MCF 10A (cell line): Measurements from ENCODE around the gene CC2D2A. TPM values are rescaled to one million over a fixed set of nuclear protein-coding genes. Genes with fewer than 3 reads are reported as not detected.

ENCODE experiments used
- BruUV-seq: library from RNA; stranded (reverse); fragments of 400-500 nt; replicated peaks from 2 replicates; lab custom pipeline; 2021; lab: Mats Ljungman, UMichigan
- CTCF ChIA-PET: fragments of 300-600 bp; sonication (Branson Sonifier 250); formaldehyde crosslinking; extraction: SDS; loops from one replicate; lab custom pipeline; 2021; ENCODE audit warnings: antibody characterized with exemption, inconsistent platforms; lab: Yijun Ruan, JAX
- POLR2A ChIA-PET: fragments of 300-600, 350-650 bp; sonication (Branson Sonifier 250); formaldehyde crosslinking; extraction: SDS; loops from one replicate; lab custom pipeline; 2020; ENCODE audit warnings: antibody characterized with exemption, inconsistent platforms; lab: Yijun Ruan, JAX
- DNase-seq: peaks from one replicate; pipeline ENCODE4 v3.0.0-alpha.2; 2018; ENCODE audit not compliant: unreplicated experiment
- H3K27ac Mint-ChIP-seq: one replicate; pipeline ENCODE4 v1.8.0; 2022; ENCODE audit warnings: mild to moderate bottlenecking, low read depth, mixed read lengths; ENCODE audit not compliant: unreplicated experiment
- H3K27me3 Mint-ChIP-seq: one replicate; pipeline ENCODE4 v1.8.0; 2022; ENCODE audit warnings: mixed read lengths; ENCODE audit not compliant: insufficient read depth, unreplicated experiment
- H3K36me3 Mint-ChIP-seq: one replicate; pipeline ENCODE4 v1.8.0; 2022; ENCODE audit warnings: mild to moderate bottlenecking, moderate library complexity, mixed read lengths; ENCODE audit not compliant: insufficient read depth, unreplicated experiment
- H3K4me1 Mint-ChIP-seq: one replicate; pipeline ENCODE4 v1.8.0; 2022; ENCODE audit warnings: mixed read lengths; ENCODE audit not compliant: insufficient read depth, unreplicated experiment
- H3K4me3 Mint-ChIP-seq: one replicate; pipeline ENCODE4 v1.8.0; 2022; ENCODE audit warnings: mild to moderate bottlenecking, moderate library complexity, mixed read lengths; ENCODE audit not compliant: unreplicated experiment
- H3K9me3 Mint-ChIP-seq: one replicate; pipeline ENCODE4 v1.8.0; 2022; ENCODE audit warnings: mixed read lengths; ENCODE audit not compliant: unreplicated experiment
- intact Hi-C: fragments of 100-400 bp; cut with micrococcal nuclease; formaldehyde crosslinking; loops from 2 replicates; pipeline ENCODE4 v1.14.1; 2022
- total RNA-seq: library from RNA; stranded (reverse); gene quantifications from 2 replicates; pipeline ENCODE4 v1.2.3, GENCODE V29; 2022
- TF ChIP-seq, protein P1 (sequence below): fragments of 200-600 bp; IDR thresholded peaks from one replicate; pipeline ENCODE4 v1.8.0; 2022; ENCODE audit warnings: antibody characterized with exemption, mild to moderate bottlenecking; ENCODE audit not compliant: unreplicated experiment

The CC2D2A gene
- total RNA-seq, 1 experiment from 2014 or later, result 8.6 TPM

DNA sequence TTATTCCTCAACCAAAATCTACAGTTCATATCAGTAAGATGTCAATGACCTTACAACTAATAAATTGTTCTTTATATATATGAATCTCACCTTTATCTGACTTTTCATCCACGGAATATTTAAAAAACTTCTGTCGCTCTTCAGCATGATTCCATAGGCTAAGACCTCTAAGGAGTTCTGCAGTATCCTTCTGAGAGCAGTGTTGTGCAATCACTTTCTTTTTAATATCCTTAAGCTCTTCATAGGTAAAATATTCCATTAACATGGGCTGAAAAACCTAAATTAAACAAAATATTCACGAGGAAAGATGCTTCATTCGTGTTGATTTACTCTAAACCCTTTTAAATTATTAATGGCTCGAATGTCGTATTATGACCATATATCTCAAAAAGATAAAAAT lies 168.7 kb downstream of the CC2D2A start:
- intact Hi-C loops, result no loop called here
- H3K27me3 Mint-ChIP-seq, result no peaks in the 10 kb centered on the region
- BruUV-seq, result no TSS peak
- no peaks in the 10 kb centered on the region for H3K9me3 Mint-ChIP-seq
- peaks cover 77% of the 10 kb centered on the region for H3K36me3 Mint-ChIP-seq
- CTCF ChIA-PET, result interaction anchor here (0.9 to 1.1 kb wide), 2 partner anchors 11 to 159 kb away, joined by 3 read pairs; no protein-coding TSS in a partner anchor
- no peak overlapping the region for H3K4me3 Mint-ChIP-seq
- peaks cover 8% of the 10 kb centered on the region for H3K4me1 Mint-ChIP-seq
- DNase-seq, result no peak
- no peak overlapping the region for H3K27ac Mint-ChIP-seq
- TF ChIP-seq, protein P1, sequence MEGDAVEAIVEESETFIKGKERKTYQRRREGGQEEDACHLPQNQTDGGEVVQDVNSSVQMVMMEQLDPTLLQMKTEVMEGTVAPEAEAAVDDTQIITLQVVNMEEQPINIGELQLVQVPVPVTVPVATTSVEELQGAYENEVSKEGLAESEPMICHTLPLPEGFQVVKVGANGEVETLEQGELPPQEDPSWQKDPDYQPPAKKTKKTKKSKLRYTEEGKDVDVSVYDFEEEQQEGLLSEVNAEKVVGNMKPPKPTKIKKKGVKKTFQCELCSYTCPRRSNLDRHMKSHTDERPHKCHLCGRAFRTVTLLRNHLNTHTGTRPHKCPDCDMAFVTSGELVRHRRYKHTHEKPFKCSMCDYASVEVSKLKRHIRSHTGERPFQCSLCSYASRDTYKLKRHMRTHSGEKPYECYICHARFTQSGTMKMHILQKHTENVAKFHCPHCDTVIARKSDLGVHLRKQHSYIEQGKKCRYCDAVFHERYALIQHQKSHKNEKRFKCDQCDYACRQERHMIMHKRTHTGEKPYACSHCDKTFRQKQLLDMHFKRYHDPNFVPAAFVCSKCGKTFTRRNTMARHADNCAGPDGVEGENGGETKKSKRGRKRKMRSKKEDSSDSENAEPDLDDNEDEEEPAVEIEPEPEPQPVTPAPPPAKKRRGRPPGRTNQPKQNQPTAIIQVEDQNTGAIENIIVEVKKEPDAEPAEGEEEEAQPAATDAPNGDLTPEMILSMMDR, result no peak
- POLR2A ChIA-PET, result interaction anchor here (1.0 to 2.0 kb wide), 5 partner anchors 10 to 163 kb away, joined by 3 to 7 read pairs (median 3); no protein-coding TSS in a partner anchor

DNA sequence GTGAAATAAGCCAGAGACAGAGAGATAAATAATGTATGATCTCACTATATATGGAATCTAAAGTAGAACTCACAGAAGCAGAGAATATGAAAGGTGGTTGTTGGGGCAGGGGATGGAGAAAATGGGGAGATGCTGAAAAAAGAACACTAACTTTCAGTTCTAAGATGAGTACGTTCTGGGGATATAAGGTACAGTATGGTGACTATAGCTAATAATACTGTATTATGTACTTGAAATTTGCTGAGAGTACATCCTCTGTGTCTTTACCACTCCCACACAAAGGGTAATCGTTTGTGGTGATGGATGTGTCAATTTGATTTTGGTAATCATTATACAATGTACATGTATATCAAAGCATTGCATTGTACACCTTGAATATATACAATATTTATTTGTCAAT lies 178.9 kb downstream of the CC2D2A start:
- H3K36me3 Mint-ChIP-seq, result peaks cover 19% of the 10 kb centered on the region
- DNase-seq, result no peak
- ChIA-PET CTCF (interaction anchor here (0.6 to 5.7 kb wide), 5 partner anchors 22 to 353 kb away, joined by 3 to 49 read pairs (median 4); no protein-coding TSS in a partner anchor), POLR2A (interaction anchor here (0.6 to 9.7 kb wide), 5 partner anchors 11 to 402 kb away, joined by 3 to 410 read pairs (median 4); partner anchors contain the start of gene FAM200B)
- H3K27ac Mint-ChIP-seq, result no peak overlapping the region
- no peak overlapping the region for H3K4me3 Mint-ChIP-seq
- H3K4me1 Mint-ChIP-seq, result peaks cover 26% of the 10 kb centered on the region
- BruUV-seq, result no TSS peak
- TF ChIP-seq, protein P1, result no peak
- intact Hi-C loops, result no loop called here
- H3K27me3 Mint-ChIP-seq, result no peaks in the 10 kb centered on the region
- H3K9me3 Mint-ChIP-seq, result no peaks in the 10 kb centered on the region

DNA sequence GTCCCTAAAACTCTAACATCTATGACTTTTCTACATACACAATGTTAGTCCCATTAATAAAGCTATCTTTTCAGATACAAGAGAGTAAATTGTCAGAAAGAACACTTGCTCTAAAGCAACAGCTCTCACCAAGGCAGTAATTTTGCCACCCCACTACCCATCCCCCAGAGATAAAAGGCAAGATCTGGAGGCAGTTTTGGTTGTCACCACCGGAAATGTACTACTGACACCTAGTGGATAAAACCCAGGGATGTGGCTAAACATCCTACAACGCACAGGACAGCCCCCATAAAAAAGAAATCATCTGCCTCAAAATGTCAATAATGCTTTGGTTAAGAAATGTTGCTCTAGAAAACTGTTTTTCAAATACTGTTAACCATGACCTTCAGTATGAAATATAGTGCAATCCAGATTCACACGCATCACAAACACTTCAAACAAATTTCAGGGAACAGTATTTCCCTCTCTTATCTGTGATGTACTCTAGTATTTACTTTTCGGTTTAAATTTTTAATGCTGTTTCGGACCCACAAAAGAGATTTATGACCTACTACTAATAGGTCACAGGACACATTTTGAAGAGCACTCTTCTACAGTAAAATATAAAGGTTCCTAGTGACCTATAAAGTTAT lies 180.3 kb downstream of the CC2D2A start:
- Mint-ChIP-seq H3K36me3 (peaks cover 21% of the 10 kb centered on the region), H3K4me1 (peaks cover 20% of the 10 kb centered on the region), H3K9me3 (no peaks in the 10 kb centered on the region), H3K4me3 (no peak overlapping the region), H3K27me3 (no peaks in the 10 kb centered on the region), H3K27ac (no peak overlapping the region)
- peak; percentile 71 for DNase-seq
- intact Hi-C loops, result loop anchor here (1.0 to 5.0 kb wide), 2 partner anchors 42 to 171 kb away; no protein-coding TSS in a partner anchor
- POLR2A ChIA-PET, result interaction anchor here (0.7 to 9.7 kb wide), 5 partner anchors 13 to 1028 kb away, joined by 3 to 410 read pairs (median 3); partner anchors contain the start of gene FAM200B
- CTCF ChIA-PET, result interaction anchor here (0.6 to 5.7 kb wide), 25 partner anchors 11 to 1089 kb away, joined by 3 to 49 read pairs (median 3); partner anchors contain the start of gene CC2D2A
- TF ChIP-seq, protein P1, result peak; percentile 66
- BruUV-seq, result no TSS peak

Other genes starting within 250 kb of the CC2D2A start
- gene C1QTNF7, start 41.8 kb upstream of the CC2D2A start, total RNA-seq, result not detected in 2 replicates
- 68.0 and 96.8 TPM in 2 replicates for gene FBXL5, start 185.5 kb downstream of the CC2D2A start, total RNA-seq
- gene FAM200B, start 211.9 kb downstream of the CC2D2A start, total RNA-seq, result 33.6 and 46.5 TPM in 2 replicates
- gene BST1, start 233.2 kb downstream of the CC2D2A start, total RNA-seq, result 0.93 and 1.1 TPM in 2 replicates